HG03439 (cell line): Measurements from ENCODE around the gene SRGAP2B.
"Not testable (repeated sequence)": the region's sequence is repeated elsewhere in the genome, so short reads cannot be mapped to it uniquely, and the experiment has no call there.

ENCODE experiments used
- ATAC-seq: cut with Tn5 transposase; IDR thresholded peaks from one replicate; pipeline ENCODE4 v1.9.1; 2021; ENCODE audit warnings: mild to moderate bottlenecking, moderate library complexity; ENCODE audit not compliant: unreplicated experiment

Gene SRGAP2B

DNA sequence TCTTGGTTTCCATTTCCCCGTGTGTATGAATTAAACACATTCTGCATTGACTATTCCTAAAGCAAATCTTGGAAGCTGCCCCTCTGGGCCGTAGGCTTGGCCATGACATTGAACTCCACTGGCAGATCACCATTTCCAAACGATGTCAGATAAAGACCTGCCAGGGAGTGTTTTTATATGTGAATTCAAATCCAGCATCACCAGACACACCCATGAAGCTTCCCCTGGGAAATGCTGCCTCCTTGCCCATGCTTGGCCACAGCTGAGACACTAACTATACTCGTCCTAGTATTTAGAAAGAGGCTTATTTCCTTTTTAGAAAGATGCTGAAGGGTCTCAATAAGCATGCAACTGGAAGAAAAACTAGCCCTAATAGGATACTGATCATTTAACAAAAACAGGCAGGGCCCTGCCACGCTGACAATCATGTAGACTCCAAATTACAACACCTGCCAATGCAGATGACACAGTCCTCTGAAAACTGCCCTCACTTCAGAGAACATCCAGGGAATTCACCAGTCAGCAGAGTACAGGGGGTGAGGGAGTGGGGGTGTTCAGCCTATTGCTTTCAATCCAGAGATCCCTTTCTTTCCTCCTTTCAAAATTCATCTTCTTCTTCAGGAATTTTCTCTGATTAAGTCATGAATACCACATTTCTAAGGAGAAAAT, 94.9 kb downstream of the SRGAP2B start:
- not testable (repeated sequence) for ATAC-seq

DNA sequence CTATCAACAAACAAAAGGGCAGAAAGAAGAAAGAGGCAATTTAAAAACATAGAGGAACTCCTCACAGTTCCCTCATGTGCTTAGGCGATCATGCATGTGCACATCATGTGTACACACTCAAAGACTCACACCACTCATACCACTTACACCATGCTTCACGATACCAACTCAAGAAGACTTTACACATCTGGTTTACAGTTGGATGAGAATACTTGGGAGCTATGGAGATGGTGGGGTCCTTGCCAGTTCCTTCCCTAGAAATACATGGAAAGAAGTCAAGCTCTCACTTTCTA, 96.2 kb downstream of the SRGAP2B start:
- ATAC-seq: not testable (repeated sequence)

DNA sequence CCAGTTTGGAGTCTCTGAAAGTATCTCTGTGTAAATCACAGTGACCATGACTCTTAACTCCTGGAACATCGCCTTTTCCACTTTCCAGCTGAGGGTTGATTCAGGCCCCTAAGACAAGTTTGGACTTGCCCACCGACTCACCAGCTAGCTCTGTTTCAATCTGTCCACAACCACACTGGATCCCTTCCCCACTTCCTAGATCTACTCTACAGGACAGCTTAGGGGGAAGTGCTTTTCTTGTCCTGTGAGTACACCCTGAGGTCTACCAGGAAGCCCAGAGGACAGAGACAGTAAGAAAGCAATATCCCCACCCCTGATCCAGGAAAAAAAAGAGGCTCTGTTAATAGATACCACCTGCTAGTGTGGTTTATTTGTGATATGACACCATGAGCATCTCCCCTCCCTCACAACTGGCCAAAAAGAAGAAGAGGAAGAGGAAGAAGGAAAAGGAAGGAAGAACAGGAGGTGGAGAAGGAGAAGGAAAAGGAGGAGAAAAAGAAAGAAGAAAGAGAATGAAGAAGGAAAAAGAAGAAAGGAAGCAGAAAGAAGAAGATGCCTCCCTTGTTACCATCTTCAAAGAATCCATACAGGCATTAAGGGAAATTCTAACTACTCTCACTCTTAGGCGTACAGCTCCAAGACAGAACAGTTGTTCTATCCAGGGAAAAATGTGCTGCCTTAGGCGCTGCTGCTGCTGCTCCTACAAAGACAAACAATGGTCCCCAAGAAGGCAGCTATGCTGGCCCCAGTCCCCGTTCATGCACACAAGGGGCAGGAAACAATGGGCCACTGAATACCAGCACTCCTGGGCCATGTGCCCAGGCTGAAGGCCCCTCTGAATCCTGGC, 96.8 kb downstream of the SRGAP2B start:
- not testable (repeated sequence) for ATAC-seq

DNA sequence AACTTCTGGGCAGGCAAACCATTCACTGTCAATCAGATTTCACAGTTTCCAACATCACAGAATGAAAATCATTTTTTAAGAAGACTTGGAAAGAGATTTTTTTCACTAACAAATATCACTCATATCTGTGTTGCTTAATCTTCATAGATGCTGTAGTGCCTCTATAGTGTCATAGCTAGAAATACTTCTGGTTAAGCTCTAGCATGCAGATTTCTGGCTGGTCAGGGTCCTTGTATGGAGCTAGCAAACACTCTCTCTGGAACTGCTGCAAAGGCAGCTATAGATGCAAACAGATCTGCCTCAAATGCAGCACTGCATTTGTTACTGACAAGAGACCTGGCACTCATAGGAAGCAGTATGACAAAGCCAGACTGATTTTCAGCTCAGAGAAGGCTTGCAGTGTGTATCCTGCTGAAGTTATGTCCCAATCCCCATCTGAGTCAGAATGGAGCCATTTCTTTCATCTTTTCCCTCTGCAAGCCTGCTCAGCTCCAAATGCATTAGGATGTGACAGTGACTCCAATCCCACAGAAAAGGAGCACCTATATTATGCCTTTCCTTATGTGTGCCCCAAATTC, 99.2 kb downstream of the SRGAP2B start:
- ATAC-seq: not testable (repeated sequence)

DNA sequence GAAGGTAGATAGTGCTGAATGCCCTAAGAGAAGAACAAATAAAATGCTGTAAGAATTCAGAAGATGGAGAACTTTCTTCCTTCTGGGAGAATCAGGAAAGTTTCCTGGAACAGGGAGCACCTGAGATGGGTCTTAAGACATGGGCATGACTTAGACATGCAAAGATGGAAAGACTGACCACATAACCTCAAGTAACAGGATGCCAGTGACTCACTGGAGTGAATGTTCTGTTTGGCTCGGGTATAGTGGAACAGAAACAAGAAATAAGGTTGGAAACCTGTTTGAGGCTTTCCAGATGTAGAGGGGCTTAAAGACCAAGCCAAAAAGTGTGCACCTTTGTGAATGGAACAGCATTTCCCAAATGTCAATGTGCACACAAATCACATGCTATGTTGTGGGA, 102.2 kb downstream of the SRGAP2B start:
- ATAC-seq: not testable (repeated sequence)

DNA sequence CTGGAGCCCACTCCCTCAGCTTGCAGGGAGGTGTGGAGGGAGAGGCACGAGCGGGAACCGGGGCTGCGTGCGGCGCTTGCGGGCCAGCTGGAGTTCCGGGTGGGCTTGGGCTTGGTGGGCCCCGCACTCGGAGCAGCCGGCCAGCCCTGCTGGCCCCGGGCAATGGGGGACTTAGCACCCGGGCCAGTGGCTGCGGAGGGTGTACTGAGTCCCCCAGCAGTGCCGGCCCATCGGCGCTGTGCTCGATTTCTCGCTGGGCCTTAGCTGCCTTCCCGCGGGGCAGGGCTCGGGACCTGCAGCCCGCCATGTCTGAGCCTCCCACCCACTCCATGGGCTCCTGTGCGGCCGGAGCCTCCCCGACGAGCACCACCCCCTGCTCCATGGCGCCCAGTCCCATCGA, 104.5 kb downstream of the SRGAP2B start:
- not testable (repeated sequence) for ATAC-seq

DNA sequence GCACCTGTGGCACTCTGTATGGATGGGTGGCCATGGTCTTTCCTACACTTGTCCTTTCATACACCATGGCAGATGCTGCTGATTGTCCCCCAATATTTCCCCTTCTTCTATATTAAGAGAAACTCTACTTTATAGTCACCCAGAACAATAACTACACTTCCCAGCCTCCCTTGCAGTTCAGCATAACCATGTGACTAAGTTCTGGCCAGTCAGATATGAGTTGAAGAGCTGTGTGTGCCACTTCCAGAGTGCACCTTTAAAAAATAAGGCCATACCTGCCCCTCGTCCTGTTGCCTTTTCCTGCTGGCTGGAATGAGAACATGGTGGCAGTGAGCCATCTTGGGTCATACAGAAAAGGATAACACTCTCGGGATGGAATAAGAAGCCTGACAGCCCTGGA, 108.0 kb downstream of the SRGAP2B start:
- ATAC-seq: not testable (repeated sequence)

DNA sequence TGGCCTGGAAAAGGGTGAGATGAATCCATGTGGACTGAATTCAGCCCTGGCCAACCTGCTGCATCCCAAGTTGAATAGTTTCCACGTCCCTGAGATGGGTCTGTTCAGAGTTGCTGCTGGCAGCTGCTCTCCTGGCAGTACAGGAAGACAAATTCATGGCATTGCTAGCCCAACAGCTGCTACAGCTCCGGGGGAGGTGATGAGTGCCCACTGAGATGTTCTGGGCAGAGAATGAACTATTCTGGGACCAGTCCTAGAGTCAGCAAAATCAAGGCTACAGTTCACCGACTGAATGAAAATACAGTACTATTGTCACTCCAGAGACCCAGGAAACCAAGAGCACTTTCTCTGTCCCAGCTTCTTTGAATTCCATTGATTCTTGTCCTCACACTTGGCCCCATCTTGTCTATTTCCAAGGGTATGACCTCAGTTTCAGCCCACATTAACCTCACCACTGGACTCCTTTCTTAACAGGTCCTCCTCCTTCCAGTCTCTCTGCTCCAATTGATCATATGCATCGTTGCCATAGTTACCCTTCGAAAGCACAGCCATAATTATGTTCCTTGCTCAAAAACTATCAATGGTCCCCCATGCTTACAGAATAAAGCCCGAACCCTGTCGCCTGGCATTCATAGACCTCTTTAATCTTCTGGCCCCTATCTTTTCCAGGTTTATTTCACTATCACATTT, 108.8 kb downstream of the SRGAP2B start:
- ATAC-seq: not testable (repeated sequence)

DNA sequence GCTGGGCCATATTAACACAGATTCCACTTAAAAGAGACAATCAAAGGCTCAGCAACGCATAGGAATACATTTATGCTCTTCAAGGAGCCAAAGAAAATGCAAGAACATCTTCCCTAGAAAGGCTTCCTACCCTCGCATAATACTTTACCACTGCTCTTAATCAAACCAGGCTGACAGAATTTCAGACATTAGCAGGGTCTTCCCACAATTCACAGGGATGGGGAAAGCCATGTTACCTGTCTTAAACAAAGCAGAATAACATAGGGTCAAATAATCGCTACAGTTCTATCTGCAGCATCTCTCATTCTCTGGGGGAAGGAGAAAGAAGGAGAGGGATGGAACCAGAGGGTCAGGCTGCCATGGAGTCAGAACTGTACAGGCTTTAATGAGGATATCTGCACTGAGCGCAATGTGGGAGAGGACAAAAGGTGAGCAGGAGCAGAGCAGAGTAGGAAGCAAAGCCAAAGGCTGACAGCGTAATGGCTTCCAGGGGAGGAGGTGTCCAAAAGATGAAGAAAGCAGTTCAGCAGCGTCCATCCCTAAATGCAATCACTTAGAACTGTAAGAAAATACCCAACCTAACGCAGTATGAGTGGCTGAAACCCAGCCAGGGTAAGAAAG, 109.5 kb downstream of the SRGAP2B start:
- not testable (repeated sequence) for ATAC-seq

DNA sequence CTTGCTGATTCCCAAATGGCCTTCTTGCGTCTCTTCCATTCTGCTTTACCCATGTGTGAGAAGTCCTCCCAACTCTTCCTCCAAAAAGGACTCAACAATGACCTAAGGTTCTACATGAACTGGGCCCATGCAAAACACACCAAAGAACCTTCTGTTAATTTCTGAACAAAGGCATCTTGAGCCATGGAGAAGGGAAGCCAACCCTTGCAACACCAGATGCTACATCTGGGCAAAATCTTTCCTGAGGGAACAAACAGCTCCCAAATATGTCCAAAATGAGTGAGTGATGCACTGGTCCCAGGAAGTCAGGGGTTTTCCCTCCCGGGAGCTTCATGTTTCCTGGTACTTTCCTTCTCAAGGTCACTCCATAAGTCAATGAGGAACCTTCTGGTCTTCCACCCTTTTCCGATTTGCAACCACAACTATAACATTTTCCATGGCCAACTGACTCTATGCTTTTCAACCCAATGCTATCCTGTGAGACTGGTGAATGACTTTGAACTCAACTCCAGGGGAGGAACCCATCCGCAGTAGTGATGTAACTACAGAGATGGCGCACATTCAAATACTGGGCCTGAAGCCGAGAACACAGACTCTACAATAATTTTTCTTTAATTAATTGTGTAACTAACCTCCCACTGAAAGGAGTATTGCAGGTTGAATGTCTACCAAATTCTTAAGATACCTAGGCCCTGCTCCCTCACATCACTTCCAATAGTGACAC, 112.2 kb downstream of the SRGAP2B start:
- not testable (repeated sequence) for ATAC-seq

DNA sequence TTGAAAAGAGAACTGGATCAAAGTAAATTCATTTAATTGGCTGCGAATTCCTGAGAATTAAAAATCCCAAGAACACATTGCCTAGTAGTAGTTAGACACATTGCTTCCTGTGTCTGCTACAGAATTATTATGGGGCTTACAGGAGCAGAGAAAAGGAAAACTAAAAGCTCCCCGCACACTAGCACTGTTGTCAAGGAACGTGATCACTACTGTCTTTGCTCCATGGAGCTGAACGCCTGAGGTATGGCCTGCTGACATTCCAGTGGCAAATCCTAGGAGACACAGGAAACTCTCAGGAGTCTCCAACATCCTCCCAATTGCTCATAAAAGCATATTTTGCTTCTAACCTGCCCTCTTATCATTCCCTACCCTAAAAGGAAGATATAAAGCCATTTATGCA, 114.0 kb downstream of the SRGAP2B start:
- ATAC-seq: not testable (repeated sequence)

DNA sequence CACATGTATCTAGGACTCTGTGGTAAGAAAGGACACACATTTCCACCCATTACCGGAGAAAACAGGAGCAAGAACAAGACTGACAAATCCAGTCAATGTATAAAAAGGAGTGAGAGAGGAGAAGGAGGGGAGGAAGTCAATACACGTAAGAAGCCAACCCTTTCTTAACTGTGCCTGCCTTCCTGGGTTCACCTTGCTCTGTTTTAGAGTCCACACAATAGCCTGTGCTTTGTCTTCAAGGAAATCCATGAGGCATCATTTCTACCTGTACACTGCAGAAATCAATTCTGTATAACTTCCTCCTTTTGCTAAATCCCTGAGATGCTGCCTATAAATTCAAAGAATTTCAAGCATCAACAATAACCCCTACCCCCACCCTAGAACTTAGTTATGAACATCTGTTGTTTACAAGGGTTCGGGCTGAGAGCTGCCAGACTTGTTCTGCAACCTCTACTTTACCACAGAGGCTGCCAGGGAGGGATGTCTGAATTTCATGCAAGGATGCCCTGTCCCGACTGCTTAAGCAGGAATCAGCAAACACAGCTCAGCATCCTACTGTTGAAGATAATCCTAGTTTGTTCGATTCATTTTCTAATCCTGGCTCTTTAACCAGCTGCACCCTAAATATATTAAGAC, 115.0 kb downstream of the SRGAP2B start:
- not testable (repeated sequence) for ATAC-seq

DNA sequence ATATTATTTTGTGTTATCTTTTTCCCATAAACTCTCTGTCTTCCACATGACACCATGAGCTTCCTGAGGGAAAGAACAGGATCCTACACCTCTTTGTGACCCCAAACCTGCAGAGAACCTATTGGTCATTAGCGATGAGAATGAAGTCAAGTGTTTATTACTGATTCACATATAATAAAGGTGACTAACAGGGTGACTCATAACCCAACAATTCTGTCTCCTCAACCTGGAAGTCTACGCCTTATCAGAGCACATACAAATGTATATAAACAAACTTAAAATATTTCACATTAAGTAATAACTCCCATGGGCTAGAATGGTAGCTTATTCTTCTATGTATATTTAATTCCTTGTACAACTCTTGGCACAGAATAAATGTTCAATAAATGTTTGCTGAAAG, 117.3 kb downstream of the SRGAP2B start:
- not testable (repeated sequence) for ATAC-seq

DNA sequence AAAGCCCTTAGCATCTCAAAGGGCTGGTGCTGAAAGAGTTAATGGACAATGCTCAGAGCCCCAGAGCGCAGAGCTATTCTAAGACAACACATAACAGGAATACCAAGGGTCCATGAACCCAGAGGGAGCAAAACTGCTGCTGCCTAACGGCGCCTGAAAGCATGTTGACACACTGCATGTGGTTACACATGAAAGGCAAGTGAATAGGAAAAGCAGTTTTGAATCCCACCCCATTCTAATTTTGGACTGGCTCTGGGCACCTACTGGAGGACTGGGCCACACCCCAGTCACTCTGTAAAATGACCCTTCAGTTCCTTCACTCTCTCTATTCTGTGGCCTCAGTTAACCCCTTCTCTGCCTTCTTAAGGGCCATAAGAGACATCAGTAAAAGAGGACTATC, 123.2 kb downstream of the SRGAP2B start:
- ATAC-seq: not testable (repeated sequence)

DNA sequence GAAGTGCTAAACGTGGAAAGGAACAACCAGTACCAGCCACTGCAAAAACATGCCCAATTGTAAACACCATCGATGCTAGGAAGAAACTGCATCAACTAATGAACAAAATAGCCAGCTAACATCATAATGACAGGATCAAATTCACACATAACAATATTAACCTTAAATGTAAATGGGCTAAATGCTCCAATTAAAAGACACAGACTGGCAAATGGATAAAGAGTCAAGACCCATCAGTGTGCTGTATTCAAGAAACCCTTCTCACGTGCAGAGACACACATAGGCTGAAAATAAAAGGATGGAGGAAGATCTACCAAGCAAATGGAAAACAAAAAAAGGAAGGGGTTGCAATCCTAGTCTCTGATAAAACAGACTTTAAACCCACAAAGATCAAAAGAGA, 128.6 kb downstream of the SRGAP2B start:
- not testable (repeated sequence) for ATAC-seq

DNA sequence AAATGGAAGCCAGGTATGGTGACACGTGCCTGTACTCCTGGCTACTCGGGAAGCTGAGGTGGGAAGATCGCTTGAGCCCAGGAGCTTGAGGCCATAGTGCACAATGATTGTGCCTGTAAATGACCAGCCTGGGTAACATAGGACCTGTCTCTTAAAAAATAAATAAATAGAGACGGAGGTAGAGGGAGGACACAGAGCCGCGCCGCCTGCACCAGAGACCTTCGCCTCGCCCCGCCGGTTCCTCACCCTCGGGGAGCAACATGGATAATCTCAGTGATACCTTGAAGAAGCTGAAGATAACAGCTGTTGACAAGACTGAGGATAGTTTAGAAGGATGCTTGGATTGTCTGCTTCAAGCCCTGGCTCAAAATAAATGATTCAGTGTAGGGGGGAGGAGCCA, 130.4 kb downstream of the SRGAP2B start:
- ATAC-seq: not testable (repeated sequence)

DNA sequence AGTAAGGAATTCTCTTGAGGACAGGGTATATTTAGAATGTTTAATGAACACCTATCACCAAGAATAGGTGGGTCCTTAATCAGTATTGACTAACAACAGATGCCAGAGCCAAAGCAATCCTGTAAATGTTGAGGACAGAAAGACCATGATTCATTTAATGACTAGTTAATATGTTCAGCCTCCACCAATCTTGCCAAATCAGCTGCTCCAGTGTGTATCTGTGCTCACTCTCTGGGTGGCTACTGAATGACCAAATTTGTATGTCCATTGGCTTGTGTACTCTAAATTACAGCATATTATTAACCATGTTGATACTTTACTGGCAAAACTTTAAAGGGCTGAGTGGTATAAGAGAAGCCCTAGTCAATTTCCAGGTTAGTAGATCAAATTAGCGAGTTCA, 130.9 kb downstream of the SRGAP2B start:
- not testable (repeated sequence) for ATAC-seq

DNA sequence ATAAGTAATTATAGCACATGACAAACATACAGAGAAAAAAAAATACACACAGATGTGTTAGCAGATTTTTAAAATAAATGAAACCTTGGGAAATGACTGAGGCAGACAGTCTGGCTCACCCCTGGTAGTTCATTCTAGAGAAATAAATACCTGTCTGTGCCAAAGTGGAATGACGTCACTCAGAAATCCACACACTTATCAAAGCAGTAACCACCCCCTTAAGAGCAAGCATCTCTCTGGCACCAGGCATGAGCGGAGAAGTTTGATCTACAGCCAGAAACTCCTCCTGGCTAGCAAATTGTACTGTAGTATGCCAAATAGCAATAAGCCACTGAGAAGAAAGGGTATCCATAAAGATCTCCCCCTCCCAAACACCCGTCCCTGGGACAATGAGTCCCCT, 131.6 kb downstream of the SRGAP2B start:
- not testable (repeated sequence) for ATAC-seq
